Measurements from ENCODE around the gene MRPL2. TPM values are rescaled to one million over a fixed set of nuclear protein-coding genes. Genes with fewer than 3 reads are reported as not detected.

MRPL2 gene
- total and polyA plus RNA-seq, 4 donors, result 19.6 to 73.9 (median 44.7) TPM

DNA sequence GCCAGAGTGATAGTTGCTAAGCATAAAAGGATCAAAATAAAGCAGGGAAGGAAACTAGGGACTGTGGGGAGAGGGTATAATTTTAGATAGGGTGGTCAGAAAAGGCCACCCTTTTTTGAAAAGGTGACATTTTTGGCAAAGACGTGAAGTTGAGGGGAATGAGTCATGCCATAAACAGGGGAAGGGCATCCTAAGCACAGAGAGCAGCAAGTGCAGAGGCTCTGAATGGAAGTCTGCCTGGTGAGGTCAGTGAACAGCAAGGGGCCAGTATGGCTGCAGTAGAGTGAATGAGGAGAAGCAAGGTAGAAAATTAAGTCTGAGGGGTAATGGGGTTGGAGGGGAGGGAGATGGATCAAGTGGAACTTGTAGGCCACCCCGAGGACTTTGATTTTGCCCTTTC lies 2.6 kb upstream of the MRPL2 start:
- WGBS, result 88% methylated on average over 2 of the region's 2 CpGs
- no peak overlapping the region for H3K27ac ChIP-seq (ENCODE audit: low read depth in 1 of 2, low read length in 2 of 2)
- no peaks in the 10 kb centered on the region for H3K9me3 ChIP-seq (ENCODE audit: control insufficient read depth in 4 of 4, low read length in 3 of 4)
- no peak overlapping the region for H3K9ac ChIP-seq (ENCODE audit: low read depth in 1 of 2, low read length in 2 of 2)
- H3K27me3 ChIP-seq (ENCODE audit: control insufficient read depth in 4 of 4, insufficient read depth in 4 of 4, low read length in 3 of 4), result no peaks in the 10 kb centered on the region
- H3K4me3 ChIP-seq (ENCODE audit: low read depth in 1 of 3, low read length in 3 of 3), result no peak overlapping the region
- TF ChIP-seq HNF4A (conservative IDR thresholded peaks at IDR 0.05), result no peak
- TF ChIP-seq TAF1 (conservative IDR thresholded peaks at IDR 0.05), result no peak
- TF ChIP-seq, protein P1, sequence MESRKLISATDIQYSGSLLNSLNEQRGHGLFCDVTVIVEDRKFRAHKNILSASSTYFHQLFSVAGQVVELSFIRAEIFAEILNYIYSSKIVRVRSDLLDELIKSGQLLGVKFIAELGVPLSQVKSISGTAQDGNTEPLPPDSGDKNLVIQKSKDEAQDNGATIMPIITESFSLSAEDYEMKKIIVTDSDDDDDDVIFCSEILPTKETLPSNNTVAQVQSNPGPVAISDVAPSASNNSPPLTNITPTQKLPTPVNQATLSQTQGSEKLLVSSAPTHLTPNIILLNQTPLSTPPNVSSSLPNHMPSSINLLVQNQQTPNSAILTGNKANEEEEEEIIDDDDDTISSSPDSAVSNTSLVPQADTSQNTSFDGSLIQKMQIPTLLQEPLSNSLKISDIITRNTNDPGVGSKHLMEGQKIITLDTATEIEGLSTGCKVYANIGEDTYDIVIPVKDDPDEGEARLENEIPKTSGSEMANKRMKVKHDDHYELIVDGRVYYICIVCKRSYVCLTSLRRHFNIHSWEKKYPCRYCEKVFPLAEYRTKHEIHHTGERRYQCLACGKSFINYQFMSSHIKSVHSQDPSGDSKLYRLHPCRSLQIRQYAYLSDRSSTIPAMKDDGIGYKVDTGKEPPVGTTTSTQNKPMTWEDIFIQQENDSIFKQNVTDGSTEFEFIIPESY (IDR thresholded peaks at IDR 0.05), result no peak
- TF ChIP-seq MAX (IDR thresholded peaks at IDR 0.05), result no peak
- TF ChIP-seq, protein P2, sequence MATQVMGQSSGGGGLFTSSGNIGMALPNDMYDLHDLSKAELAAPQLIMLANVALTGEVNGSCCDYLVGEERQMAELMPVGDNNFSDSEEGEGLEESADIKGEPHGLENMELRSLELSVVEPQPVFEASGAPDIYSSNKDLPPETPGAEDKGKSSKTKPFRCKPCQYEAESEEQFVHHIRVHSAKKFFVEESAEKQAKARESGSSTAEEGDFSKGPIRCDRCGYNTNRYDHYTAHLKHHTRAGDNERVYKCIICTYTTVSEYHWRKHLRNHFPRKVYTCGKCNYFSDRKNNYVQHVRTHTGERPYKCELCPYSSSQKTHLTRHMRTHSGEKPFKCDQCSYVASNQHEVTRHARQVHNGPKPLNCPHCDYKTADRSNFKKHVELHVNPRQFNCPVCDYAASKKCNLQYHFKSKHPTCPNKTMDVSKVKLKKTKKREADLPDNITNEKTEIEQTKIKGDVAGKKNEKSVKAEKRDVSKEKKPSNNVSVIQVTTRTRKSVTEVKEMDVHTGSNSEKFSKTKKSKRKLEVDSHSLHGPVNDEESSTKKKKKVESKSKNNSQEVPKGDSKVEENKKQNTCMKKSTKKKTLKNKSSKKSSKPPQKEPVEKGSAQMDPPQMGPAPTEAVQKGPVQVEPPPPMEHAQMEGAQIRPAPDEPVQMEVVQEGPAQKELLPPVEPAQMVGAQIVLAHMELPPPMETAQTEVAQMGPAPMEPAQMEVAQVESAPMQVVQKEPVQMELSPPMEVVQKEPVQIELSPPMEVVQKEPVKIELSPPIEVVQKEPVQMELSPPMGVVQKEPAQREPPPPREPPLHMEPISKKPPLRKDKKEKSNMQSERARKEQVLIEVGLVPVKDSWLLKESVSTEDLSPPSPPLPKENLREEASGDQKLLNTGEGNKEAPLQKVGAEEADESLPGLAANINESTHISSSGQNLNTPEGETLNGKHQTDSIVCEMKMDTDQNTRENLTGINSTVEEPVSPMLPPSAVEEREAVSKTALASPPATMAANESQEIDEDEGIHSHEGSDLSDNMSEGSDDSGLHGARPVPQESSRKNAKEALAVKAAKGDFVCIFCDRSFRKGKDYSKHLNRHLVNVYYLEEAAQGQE (IDR thresholded peaks at IDR 0.05), result no peak
- TF ChIP-seq JUND (IDR thresholded peaks at IDR 0.05), result no peak
- no peak for TF ChIP-seq RAD21 (IDR thresholded peaks at IDR 0.05)
- TF ChIP-seq GABPA (IDR thresholded peaks at IDR 0.05 in 1 of 2, conservative IDR thresholded peaks at IDR 0.05 in 1 of 2), result no peak
- TF ChIP-seq NR2F2 (IDR thresholded peaks at IDR 0.05), result no peak
- no peak for TF ChIP-seq FOXA1 (IDR thresholded peaks at IDR 0.05)
- TF ChIP-seq EGR1 (IDR thresholded peaks at IDR 0.05; ENCODE audit: low read depth in 2 of 2), result no peak
- TF ChIP-seq FOXA2 (IDR thresholded peaks at IDR 0.05), result no peak
- no peak for TF ChIP-seq HNF4G (IDR thresholded peaks at IDR 0.05)
- no peak for TF ChIP-seq ATF3 (IDR thresholded peaks at IDR 0.05)
- no peak for DNase-seq (ENCODE audit: low spot score)
- H3K4me1 ChIP-seq (ENCODE audit: control insufficient read depth in 4 of 4, insufficient read depth in 4 of 4, low read length in 3 of 4), result peaks cover 0 to 42% (median 31%) of the 10 kb centered on the region in 4 donors
- H3K36me3 ChIP-seq (ENCODE audit: control insufficient read depth in 4 of 4, insufficient read depth in 3 of 4, low read depth in 1 of 4, low read length in 3 of 4), result peaks cover 7 to 29% (median 25%) of the 10 kb centered on the region in 4 donors

GRCh38 chr6:43060755-43061633 lies 1.8 kb upstream of the MRPL2 start:
- H3K4me1 ChIP-seq (ENCODE audit: control insufficient read depth in 4 of 4, insufficient read depth in 4 of 4, low read length in 3 of 4), result peaks cover 0 to 42% (median 31%) of the 10 kb centered on the region in 4 donors
- WGBS, result 31% methylated on average over 12 of the region's 12 CpGs
- H3K4me3 ChIP-seq (ENCODE audit: low read depth in 1 of 3, low read length in 3 of 3), result peak overlapping the region; percentile 56 to 83 (median 68)
- DNase-seq (ENCODE audit: low spot score), result no peak
- H3K9me3 ChIP-seq (ENCODE audit: control insufficient read depth in 4 of 4, low read length in 3 of 4), result no peaks in the 10 kb centered on the region
- no peaks in the 10 kb centered on the region for H3K27me3 ChIP-seq (ENCODE audit: control insufficient read depth in 4 of 4, insufficient read depth in 4 of 4, low read length in 3 of 4)
- H3K27ac ChIP-seq (ENCODE audit: low read depth in 1 of 2, low read length in 2 of 2), result peak overlapping the region; percentile 83 to 88
- H3K9ac ChIP-seq (ENCODE audit: low read depth in 1 of 2, low read length in 2 of 2), result peak overlapping the region; percentile 3 to 65
- H3K36me3 ChIP-seq (ENCODE audit: control insufficient read depth in 4 of 4, insufficient read depth in 3 of 4, low read depth in 1 of 4, low read length in 3 of 4), result peaks cover 5 to 24% (median 18%) of the 10 kb centered on the region in 4 donors
- TF ChIP-seq YY1 (IDR thresholded peaks at IDR 0.05) (no peak), FOXA1 (IDR thresholded peaks at IDR 0.05) (no peak), NR2F2 (IDR thresholded peaks at IDR 0.05) (no peak), EGR1 (IDR thresholded peaks at IDR 0.05; ENCODE audit: low read depth in 2 of 2) (no peak), TAF1 (conservative IDR thresholded peaks at IDR 0.05) (no peak), GABPA (IDR thresholded peaks at IDR 0.05 in 1 of 2, conservative IDR thresholded peaks at IDR 0.05 in 1 of 2) (no peak), ATF3 (IDR thresholded peaks at IDR 0.05) (no peak), JUND (IDR thresholded peaks at IDR 0.05) (no peak)
- TF ChIP-seq, protein P2 (IDR thresholded peaks at IDR 0.05), result no peak
- TF ChIP-seq, protein P3, sequence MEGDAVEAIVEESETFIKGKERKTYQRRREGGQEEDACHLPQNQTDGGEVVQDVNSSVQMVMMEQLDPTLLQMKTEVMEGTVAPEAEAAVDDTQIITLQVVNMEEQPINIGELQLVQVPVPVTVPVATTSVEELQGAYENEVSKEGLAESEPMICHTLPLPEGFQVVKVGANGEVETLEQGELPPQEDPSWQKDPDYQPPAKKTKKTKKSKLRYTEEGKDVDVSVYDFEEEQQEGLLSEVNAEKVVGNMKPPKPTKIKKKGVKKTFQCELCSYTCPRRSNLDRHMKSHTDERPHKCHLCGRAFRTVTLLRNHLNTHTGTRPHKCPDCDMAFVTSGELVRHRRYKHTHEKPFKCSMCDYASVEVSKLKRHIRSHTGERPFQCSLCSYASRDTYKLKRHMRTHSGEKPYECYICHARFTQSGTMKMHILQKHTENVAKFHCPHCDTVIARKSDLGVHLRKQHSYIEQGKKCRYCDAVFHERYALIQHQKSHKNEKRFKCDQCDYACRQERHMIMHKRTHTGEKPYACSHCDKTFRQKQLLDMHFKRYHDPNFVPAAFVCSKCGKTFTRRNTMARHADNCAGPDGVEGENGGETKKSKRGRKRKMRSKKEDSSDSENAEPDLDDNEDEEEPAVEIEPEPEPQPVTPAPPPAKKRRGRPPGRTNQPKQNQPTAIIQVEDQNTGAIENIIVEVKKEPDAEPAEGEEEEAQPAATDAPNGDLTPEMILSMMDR (IDR thresholded peaks at IDR 0.05; ENCODE audit: low read depth, low read length, missing input control), result no peak

Measured in liver (tissue), 9 donors.